NCI-H128 (cell line): Measurements from ENCODE around the gene XPC.
A peak's percentile ranks its signal among the peaks of the same experiment; 100 is the strongest.
"Not testable (repeated sequence)": the region's sequence is repeated elsewhere in the genome, so short reads cannot be mapped to it uniquely, and the experiment has no call there.

Experiments
- DNase-seq: peaks from one replicate; lab custom pipeline; 2025; ENCODE audit not compliant: unreplicated experiment; lab: John Stamatoyannopoulos, UW

The XPC gene

DNA sequence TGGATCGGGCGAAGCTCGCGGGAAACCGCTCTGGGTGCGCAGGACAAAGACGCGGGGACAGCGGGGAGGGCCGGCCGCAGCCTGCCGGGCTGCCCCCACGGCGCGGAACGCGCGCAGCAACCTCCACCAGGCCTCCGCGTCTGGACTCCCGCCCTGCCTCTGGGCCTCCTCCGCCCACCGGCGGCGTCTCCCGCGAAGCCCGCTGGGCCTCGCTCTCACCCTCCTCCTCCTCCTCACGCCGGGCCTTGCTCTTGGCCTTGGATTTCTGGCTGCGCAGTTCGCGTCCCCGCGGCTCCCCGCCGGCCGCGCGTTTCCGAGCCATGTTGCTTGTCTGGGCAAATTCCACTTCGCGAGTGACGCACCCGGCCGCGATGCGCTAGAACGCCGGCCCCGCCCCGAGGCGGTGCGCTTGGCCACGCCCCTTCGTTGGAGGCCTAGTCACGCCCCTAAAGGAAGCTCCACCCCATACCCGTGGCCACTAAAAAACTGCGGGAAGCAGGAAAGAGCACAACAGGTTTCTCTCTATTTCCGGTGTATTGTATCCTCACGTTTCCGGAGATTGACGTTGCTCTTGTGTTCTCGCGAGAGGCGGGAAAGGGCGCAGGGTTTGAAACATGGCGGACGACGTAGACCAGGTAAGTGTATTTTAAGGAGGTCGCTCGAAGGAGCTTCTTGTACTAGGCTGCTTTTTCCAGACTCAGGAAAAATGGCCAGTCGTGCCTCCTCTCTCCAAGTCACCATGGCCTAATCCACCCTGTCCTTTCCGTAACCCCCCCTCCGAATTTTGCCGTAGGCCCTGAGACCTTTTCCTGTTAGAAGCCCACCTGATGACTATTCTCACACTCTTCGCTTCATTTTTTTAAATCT lies at the start of gene XPC, which contains the start of gene LSM3:
XPC (minus strand) TSS at position 355 of the 867 bp plus-strand sequence; CDS start at position 322, 33 bp downstream.
LSM3 (plus strand) TSS at position 571 of the 867 bp plus-strand sequence; CDS start at position 615, 44 bp downstream.
- DNase-seq = peak; percentile 92

DNA sequence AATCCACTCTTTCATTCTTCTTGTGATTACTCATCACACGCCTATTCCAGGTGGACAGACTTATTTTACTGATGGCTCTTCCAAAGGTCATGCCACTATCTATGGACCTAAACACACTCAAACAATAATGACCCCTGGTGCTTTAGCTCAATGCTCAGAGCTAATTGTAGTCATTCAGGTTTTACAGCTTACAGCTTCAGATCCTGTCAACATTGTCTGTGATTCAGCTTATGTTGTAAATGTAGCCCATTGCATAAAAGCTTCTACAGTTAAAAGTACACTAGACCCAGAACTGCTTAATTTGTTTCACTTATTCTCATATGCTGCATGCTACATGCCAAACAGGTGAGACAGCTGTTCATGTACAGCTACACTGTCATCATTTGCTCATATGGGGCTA lies 49.5 kb upstream of the XPC start:
- DNase-seq = no peak

DNA sequence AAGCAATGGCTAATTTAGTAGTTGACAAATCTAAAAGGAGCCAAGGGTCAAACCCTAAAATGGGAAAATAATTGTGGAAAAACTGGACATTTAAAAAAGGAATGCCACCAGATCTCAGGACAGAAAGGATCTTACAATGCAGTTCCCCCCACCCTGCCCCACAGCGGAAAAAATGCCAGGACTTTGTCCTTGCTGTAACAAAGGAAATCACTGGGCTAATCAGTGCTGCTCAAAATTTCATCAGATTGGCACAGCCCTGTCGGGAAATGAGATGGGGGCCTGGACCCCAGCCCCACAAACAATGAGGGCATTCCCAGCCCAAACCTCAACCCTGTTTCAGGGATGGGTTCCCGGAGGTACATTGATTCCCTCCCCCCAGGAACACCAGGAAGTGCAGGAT lies 48.0 kb upstream of the XPC start:
- not testable (repeated sequence) for DNase-seq

DNA sequence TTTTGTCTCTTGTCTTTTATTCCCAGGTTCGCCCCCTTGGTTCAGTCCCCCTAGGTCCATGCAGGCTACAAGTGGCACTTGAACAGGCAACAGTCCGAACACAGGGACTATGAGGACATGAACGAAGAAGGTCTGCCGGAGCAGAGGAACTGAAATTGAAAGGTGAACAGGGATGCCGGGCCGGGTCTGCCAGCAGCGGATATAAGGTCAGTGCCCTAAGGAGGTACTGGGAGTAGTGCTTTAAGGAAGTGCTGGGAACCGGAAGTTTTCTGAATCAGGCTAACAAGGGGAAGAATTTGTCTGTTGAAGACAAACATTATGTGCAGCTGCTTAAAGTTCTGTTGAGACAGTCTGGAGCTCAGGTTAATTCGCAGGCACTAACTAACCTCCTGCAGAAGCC lies 47.0 kb upstream of the XPC start:
- no peak for DNase-seq

DNA sequence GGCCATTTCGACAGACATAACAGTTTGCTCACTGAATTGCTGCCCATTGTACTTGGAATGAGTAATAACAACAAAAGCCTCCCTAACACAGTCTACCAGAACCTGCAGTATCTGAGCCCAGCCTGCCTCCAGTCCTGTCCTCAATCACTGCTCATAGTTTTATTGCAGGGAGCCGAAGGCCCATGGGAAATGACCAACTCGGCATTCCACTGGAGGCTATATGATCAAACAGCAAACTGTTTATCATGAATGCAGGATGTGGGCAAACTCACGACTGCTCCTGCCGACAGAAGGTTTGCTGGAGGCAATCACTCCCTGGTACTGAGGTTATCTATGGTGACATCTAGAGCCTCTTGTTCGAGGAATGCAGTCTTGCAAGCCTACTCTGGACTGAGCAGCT lies 46.5 kb upstream of the XPC start:
- DNase-seq = no peak

DNA sequence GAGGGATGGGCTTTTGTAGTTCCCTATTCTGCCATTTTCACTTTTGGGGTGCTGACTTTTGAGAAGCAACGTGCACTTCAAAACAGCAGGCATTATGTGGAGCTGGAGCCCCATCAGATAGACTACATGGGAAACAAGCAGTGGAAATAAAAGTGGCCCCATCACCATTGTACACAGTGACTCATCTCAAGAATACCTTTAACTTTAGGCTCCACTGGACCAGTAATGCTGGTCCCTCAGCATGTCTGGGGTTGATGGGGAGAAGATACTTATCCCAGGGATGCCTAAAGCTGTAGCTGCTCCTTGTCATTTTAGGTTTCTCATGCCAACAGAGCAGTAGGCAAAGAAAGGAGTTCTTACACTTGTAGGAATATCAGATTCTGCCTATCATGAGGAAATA lies 45.2 kb upstream of the XPC start:
- no peak for DNase-seq

DNA sequence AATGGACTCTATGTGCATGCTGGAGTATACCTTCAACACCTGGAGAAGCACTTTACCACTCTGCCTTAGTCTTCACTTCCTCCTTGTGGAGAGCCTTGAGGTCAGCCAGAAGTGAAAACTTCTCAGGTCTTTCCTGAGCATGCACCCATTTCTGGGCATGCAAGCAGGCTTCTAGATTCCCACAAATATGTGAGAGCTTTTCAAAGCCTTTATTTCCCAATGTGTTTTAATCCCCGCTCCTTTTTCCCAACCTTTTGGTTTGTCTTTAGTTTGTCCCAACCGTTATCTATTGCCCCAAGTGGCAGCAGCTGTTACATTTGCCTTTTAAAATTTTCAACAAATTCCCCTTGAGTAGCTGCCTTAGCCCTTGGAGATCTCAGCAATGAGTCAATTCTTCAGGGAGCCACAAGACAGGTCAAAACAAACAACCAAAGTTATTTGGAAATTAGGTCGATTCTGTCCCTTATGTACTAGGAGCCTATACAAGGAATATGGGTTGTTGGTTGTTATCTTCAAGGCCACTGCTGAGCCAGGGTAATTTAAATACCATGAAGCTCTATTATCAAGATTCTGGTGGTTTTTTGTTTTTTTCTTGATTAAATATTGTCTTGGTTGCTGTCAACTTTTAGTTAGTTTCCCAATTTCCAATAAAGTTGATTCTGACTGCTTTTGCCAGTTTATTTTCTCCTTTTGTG lies 44.6 kb upstream of the XPC start:
- no peak for DNase-seq

DNA sequence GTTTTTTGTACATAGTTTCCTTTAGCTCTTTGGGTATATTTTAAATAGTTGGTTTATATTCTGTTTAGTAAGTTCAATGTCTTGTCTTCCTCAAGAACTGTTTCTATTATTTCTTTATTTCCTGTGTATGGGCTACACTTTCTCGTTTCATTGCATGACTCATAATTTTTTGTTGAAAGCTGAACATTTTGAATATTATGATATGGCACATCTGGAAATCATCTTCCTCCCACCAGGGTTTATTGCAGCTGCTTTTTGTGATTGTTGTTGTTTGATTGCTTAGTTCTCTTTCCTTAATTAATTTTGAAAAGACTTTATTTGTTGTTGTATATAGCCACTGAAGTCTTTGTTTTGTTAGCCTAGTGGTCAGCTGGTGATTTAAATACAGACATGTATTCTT lies 44.1 kb upstream of the XPC start:
- DNase-seq = no peak

DNA sequence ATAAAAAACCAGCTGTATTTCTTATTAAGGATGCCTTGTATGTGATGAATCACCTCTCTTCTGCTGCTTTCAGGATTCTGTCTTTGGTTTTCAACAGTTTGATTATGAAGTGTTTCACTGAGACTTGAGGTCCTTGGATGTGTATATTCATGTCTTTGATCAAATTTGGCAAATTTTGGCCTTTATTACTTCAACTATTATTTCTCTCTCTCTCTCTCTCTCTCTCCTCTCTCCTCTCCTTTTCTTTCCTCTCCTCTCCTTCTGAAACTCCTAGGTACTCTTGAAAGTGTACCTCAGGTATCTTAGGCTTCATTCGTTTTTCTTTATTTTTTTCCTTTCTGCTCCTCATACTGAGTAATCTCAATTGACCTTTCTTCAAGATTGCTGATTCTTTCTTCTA lies 43.5 kb upstream of the XPC start:
- DNase-seq = no peak

DNA sequence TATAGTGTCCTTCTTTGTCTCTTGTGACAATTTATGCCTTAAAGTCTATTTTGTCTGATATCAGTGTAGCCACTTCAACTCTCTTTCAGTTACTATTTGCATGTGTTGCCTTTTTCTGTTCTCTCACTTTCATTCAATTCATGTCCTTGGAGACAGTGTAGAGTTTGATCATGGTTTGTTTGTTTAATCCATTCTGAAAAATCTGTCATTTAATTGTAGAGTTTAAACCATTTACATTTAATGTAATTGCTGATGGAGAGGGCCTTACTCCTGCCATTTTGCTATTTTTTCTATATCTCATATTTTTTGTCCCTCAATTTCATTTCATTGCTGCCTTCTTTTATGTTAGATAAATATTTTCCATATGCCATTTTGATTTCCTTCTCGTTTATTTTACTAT lies 42.5 kb upstream of the XPC start:
- DNase-seq = no peak

DNA sequence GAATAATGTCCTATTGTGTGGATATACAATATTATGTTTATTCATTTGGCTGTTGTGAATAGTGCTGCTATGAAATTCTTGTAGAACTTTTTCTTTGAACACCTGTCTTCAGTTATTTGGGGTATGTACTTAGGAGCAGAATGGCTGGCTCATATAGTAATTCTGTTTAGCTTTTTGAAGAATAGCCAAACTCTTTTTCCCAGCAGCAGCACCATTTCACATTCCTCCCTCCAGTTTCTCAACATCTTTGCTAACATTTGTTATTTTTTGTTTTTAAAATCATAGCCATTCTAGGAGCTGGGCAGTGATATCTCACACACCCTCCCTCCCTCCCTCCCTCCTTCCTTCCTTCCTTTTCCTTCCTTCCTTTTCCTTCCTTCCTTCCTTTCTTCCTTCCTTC lies 40.0 kb upstream of the XPC start:
- DNase-seq = no peak

DNA sequence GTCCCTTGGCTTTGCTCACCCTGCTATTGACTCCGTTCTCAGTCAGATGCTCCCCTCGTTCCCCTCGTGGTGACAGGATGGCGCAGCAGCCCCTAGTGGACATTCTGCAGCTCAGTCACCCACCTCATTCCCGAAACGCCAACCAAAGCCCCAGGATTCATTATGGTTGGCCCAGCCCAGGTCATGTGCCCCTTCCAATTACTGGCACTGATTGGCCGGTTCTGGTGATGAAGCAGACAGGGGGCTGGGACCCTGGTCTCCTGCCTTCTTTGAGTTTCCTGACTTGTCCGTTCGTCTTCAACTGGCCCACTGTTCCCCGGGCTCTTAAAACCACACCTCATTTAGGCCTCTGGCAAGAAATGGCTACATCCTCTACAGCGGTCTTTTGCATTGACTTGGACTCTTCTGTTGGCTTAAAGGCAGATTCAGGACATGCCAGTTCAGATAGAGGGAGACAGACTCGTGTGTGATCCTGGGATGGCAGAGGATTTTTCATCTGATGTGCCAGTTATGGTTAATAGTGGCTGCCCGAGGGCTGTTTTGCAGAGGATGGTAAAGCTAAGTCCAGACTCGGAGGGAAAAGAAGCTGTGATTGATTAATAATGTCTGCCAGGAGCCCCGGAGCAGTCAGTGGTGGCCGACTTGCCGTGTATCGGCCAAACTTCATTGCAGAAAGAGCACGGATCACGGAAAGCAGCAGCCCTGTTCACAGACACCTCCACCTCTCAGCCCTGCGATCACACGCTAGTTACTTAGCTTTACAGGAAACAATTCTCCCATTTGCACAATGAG lies 38.1 kb upstream of the XPC start:
- no peak for DNase-seq

DNA sequence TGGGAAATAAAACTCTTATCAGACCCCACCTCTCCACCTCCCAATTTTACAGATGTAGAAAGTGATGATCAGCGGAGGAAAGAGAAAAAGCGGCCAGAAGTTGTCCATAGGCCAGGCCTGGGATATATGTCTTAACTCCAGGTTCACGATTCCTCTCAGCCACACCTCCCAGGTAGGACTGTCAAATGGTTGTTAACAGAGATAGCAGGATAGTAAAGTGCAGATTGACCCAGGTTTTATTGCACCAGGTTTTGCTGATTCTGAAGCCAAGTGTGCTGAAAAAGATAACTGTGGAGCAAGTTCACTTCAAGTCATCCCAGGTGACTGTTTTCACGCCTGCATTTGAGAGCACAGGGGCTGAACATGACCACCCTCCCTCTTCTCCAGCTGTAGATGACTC lies 36.4 kb upstream of the XPC start:
- DNase-seq = no peak

DNA sequence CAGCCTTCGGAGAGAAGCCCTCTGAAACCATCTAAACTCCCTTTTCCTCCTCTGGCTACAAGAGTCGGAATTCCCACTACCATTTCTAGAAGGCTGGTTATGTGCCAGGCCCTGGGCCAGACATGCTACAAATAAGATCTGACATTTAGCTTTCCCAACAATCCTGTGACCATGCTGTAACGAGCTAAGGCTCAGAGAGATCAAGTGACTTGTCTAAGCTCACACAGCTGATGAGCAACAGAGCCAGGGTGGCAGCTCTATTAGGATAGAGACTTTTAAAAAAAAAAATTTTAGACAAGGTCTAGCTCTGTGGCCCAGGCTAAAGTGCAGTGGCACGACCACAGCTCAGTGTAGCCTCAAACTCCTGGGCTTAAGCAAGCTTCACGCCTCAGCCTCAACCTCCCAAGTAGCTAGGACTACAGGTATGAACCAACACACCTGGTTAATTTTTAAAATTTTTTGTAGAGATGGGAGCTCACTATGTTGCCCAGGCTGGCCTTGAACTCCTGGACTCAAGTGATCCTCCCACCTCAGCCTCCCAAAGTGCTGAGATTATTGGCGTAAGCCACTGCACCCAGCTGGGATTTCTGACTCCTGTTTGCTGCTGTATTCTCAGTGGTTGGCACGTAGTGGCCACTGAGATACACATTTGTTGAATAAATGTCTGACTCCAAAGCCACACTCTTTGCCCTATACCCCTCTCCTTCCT lies 34.8 kb upstream of the XPC start:
- DNase-seq = no peak

DNA sequence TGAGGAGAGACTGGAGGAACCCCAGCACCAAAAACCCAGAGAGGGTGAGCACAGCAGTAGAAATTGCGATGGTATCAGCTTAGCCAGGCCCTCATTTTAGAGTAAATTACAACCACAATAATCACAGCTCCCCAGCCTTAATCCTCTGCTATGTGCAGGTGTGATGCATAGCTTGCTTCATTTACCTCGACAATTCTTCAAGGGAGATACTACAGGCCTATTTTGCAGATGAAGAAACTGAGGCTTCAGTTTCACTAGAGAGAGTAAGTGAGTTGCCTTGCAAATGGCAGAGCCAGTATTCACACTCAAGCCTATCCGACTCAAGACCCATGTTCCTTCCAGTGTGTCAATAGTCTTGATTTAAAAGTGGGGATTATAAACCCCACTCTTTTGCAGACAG lies 33.6 kb upstream of the XPC start:
- DNase-seq = no peak

DNA sequence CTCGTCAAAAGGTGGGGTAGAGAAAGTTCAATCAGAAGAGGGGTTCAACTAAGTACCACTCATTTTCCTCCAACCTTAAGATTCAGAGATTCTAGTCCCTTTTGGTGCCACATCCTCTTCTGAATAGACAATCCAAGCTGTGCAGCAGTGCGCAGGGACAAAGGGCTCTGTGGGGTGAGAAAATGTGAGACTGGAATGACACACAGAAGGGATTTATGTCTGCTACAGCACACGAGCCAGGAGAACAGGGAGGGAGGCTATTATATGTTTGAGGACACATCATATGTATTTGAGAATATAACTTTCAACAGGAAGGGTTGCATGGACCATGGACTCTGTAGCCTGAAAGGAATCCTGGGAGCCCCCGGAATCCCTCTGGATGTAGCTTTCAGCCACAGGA lies 33.2 kb upstream of the XPC start:
- DNase-seq = no peak

DNA sequence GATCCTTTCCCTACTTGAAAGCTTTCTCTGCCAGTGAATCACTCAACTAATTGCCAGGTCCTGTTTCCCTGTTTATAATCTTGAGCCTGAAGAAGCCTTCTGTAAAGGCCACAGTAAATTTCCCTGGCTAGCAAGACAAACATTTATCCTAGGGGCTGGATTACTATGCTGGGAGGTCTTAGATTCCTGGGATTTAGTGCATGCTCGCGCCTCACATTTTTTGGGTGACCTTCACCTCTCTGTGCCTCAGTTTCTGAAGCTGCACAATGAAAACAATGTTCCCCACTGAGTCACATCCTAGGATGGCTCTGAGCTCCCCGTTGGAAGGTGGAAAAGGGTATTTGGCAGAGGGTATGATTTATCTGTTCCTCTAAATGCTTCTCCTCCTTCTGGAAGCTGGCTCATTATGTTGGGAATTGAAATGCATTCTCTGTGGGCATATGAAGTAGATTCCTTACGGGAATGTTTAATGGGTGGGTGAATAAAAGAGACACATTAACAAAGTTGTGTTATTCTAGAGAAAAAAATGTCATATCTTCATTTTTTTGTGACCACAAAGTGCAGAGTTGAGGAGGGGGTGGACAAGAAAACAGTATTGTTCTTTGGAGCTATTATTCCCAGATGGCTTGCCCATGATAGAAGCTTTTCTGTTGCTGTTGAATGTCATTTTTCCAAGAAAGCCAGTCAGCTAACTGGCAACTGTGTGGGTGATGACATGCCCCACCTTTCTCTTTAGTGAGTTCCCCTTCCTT lies 32.6 kb upstream of the XPC start:
- no peak for DNase-seq

DNA sequence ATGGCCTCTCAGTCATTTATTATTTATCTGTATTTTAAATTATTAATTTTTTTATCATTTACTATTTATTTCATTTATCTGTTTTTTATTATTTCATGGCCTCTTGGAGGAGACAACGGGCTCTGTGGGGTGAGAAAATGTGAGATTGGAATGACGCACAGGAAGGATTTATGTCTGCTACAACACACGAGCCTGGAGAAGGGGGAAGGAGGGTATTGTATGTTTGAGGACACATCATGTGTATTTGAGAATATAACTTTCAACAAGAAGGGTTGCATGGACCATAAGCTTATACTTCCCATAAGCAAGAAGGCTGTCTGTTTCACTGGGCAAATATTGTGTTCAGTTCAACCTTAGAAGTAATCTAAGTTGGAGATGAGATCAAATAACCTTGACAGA lies 31.9 kb upstream of the XPC start:
- no peak for DNase-seq

DNA sequence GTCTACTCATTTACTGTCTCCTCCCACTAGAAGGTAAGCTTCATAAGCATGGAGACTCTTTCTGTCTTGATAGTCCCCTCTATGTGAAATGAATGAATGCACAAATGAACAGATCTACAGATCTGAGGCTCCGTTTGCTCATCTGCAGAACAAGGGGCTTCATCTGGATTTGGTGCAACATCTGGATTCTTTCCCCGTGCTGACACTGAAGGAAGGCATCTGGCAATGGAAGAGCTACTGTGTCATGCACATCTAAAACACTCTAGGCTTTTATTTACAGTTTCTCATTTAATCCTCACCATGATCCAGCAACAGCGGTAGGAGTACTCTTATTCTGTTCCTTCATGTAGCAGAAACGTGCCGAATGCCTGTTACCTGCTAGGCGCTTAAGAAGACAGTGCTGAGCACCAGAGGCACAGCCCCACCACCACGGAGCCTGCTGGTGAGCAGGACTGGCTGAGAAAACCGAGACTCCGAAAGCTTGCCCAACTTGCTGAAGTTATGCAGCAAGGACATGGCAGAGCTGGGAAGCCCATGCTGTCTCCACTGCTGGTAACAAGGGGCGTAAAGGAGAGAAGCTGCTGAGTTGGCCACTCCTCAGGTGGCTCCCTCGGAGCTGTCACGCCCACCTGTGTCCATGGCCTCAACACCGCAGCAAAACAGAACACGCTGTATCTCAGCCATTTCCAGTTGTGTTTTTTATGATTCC lies 31.3 kb upstream of the XPC start:
- DNase-seq = no peak

DNA sequence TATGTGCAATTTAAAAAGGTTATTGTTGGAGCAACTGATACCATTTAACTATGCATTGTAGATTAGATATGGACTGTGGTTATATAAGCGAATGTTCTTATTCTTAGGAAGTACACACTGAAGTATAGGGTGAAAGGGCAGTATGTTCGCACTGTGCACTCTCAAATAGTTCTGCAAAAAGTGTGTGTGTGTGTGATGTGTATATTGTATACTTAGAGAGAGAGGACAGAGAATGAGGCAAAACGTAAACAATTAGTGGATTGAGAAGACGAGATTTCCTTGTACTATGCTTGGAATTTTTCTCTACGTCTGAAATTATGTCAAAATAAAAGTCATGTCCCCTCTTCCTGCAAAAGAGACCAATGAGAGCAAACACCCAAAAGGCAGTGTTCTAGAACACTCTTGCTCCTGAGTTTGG lies 30.6 kb upstream of the XPC start:
- no peak for DNase-seq
